Panc1 (cell line): ENCODE data around the gene CTDSPL2.
"Not testable (repeated sequence)": the region's sequence is repeated elsewhere in the genome, so short reads cannot be mapped to it uniquely, and the experiment has no call there.

ENCODE experiments used
- CTCF ChIP-seq: fragments of 450-650 bp; IDR thresholded peaks from 2 replicates; pipeline ENCODE4 v1.5.1; 2017; ENCODE audit warnings: mild to moderate bottlenecking
- TCF7L2 ChIP-seq: IDR thresholded peaks from 2 replicates; pipeline ENCODE4 v1.6.1; 2011; ENCODE audit warnings: mild to moderate bottlenecking, low read depth, low read length, inconsistent platforms

DNA sequence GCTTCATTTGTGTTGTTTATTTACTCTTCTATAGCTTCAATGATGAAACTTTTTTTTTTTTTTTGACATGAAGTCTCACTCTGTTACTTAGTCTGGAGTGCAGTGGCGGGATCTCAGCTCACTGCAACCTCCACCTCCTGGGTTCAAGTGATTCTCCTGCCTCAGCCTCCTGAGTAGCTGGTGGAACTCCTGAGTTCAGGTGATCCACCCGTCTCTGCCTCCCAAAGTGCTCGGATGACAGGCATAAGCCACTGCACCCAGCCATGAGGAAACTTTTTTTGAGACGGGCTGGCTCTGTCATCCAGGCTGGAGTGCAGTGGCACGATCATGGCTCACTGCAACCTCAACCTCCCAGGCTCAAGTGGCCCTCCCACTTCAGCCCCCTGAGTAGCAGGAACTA, 104.8 kb downstream of the CTDSPL2 start:
- TF ChIP-seq CTCF, TCF7L2: not testable (repeated sequence)
